ENCODE results near the gene DRAM1. TPM values are rescaled to one million over a fixed set of nuclear protein-coding genes. Genes with fewer than 3 reads are reported as not detected.
"Not testable (repeated sequence)": the region's sequence is repeated elsewhere in the genome, so short reads cannot be mapped to it uniquely, and the experiment has no call there.

Gene DRAM1
- total and polyA plus RNA-seq, 5 donors from 2014 or later: 2.6 to 4.7 (median 3.5) TPM

GRCh38 chr12:101877806-101878242 lies 444 bp downstream of the DRAM1 start:
- ATAC-seq (ENCODE audit: low read depth in 2 of 2) (no peak), DNase-seq (peak in 1 of 3 donors; percentile 35)
- peak overlapping the region; percentile 83 to 92 (median 87) for H3K27ac Mint-ChIP-seq
- no peaks in the 10 kb centered on the region for H3K27me3 Mint-ChIP-seq
- H3K27ac ChIP-seq (ENCODE audit: insufficient read depth, low read length, poor library complexity, severe bottlenecking): peak overlapping the region; percentile 69
- H3K4me3 ChIP-seq (ENCODE audit: low read depth, low read length): peak overlapping the region; percentile 88
- H3K9me3 Mint-ChIP-seq: no peaks in the 10 kb centered on the region
- no peaks in the 10 kb centered on the region for H3K27me3 ChIP-seq (ENCODE audit: control insufficient read depth, insufficient read depth, low read length)
- peaks cover 9 to 15% (median 10%) of the 10 kb centered on the region in 4 donors for H3K4me1 Mint-ChIP-seq
- H3K4me1 ChIP-seq (ENCODE audit: control insufficient read depth, insufficient read depth, low read length, poor library complexity, severe bottlenecking): peaks cover 7% of the 10 kb centered on the region
- no peaks in the 10 kb centered on the region for H3K9me3 ChIP-seq (ENCODE audit: control insufficient read depth in 2 of 2, low read length in 2 of 2)
- H3K4me3 Mint-ChIP-seq: peak overlapping the region; percentile 80 to 96 (median 90)
- H3K36me3 ChIP-seq (ENCODE audit: control insufficient read depth, insufficient read depth, low read length): no peaks in the 10 kb centered on the region
- peaks cover 5% of the 10 kb centered on the region for H3K36me3 Mint-ChIP-seq

- H3K27ac Mint-ChIP-seq: peak overlapping the region; percentile 83 to 92 (median 87)
- no peak for DNase-seq
- H3K27ac ChIP-seq (ENCODE audit: insufficient read depth, low read length, poor library complexity, severe bottlenecking): no peak overlapping the region
These were observed 952 bp downstream of the DRAM1 start for GRCh38 chr12:101878243-101878821.

DNA sequence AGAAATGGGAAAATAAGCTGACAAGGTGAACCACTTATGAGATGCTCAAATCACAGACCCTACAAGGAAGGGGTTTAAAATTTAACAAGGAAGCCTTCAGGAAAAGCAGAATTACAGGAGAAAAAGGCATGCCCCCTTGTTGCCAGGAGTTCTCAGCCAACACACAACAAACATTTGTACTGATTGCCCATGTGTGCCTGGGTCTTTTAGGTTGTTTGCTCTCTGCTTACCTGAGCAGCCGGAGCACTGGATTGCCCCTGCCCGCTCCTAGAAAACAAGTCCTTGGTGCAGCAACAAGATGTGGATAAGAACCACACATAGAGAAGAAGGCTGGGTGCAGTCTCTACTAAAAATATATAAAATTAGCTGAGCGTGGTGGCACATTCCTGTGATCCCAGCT lies 3.4 kb downstream of the DRAM1 start:
- H3K9me3 Mint-ChIP-seq: no peaks in the 10 kb centered on the region
- H3K27me3 ChIP-seq (ENCODE audit: control insufficient read depth, insufficient read depth, low read length): no peaks in the 10 kb centered on the region
- ATAC-seq (ENCODE audit: low read depth in 2 of 2) (no peak), DNase-seq (no peak)
- no peak overlapping the region for H3K27ac Mint-ChIP-seq
- H3K9me3 ChIP-seq (ENCODE audit: control insufficient read depth in 2 of 2, low read length in 2 of 2): no peaks in the 10 kb centered on the region
- H3K27me3 Mint-ChIP-seq: no peaks in the 10 kb centered on the region
- H3K36me3 Mint-ChIP-seq: peaks cover 8% of the 10 kb centered on the region
- no peak overlapping the region for H3K4me3 ChIP-seq (ENCODE audit: low read depth, low read length)
- H3K27ac ChIP-seq (ENCODE audit: insufficient read depth, low read length, poor library complexity, severe bottlenecking): no peak overlapping the region
- no peaks in the 10 kb centered on the region for H3K36me3 ChIP-seq (ENCODE audit: control insufficient read depth, insufficient read depth, low read length)
- peaks cover 9 to 19% (median 10%) of the 10 kb centered on the region in 4 donors for H3K4me1 Mint-ChIP-seq
- peak overlapping the region in 1 of 4 donors; percentile 6 for H3K4me3 Mint-ChIP-seq
- peaks cover 7% of the 10 kb centered on the region for H3K4me1 ChIP-seq (ENCODE audit: control insufficient read depth, insufficient read depth, low read length, poor library complexity, severe bottlenecking)

More at GRCh38 chr12:101878243-101878821, 952 bp downstream of the DRAM1 start:
- Mint-ChIP-seq H3K4me1 (peaks cover 9 to 15% (median 10%) of the 10 kb centered on the region in 4 donors), H3K36me3 (peaks cover 5% of the 10 kb centered on the region), H3K4me3 (peak overlapping the region; percentile 80 to 96 (median 90)), H3K27me3 (no peaks in the 10 kb centered on the region), H3K9me3 (no peaks in the 10 kb centered on the region)
- no peaks in the 10 kb centered on the region for H3K36me3 ChIP-seq (ENCODE audit: control insufficient read depth, insufficient read depth, low read length)
- H3K27me3 ChIP-seq (ENCODE audit: control insufficient read depth, insufficient read depth, low read length): no peaks in the 10 kb centered on the region
- H3K9me3 ChIP-seq (ENCODE audit: control insufficient read depth in 2 of 2, low read length in 2 of 2): no peaks in the 10 kb centered on the region
- peak overlapping the region; percentile 88 for H3K4me3 ChIP-seq (ENCODE audit: low read depth, low read length)
- no peak for ATAC-seq (ENCODE audit: low read depth in 2 of 2)
- H3K4me1 ChIP-seq (ENCODE audit: control insufficient read depth, insufficient read depth, low read length, poor library complexity, severe bottlenecking): peaks cover 7% of the 10 kb centered on the region

DNA sequence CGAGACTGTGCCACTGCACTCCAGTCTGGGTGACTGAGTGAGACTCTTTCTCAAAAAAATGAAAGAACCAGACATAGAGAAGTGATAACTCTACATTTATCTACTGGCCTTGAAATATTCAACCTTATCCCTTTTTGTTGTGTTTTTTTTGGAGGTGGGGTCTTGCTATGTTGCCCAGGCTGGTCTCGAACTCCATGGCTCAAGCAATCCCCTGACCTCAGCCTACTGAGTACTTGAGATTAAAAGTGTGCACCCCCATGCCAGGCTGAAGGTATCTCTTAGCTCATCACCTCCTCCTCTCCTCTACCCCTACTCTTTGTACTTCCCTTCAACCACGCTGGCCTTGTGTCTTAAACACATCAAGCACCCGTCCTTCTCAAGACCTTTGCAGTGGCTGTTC lies 3.8 kb downstream of the DRAM1 start:
- H3K4me1 ChIP-seq (ENCODE audit: control insufficient read depth, insufficient read depth, low read length, poor library complexity, severe bottlenecking): peaks cover 7% of the 10 kb centered on the region
- peaks cover 8% of the 10 kb centered on the region for H3K36me3 Mint-ChIP-seq
- no peaks in the 10 kb centered on the region for H3K9me3 ChIP-seq (ENCODE audit: control insufficient read depth in 2 of 2, low read length in 2 of 2)
- ATAC-seq (ENCODE audit: low read depth in 2 of 2): no peak
- H3K36me3 ChIP-seq (ENCODE audit: control insufficient read depth, insufficient read depth, low read length): no peaks in the 10 kb centered on the region
- no peaks in the 10 kb centered on the region for H3K9me3 Mint-ChIP-seq
- no peaks in the 10 kb centered on the region for H3K27me3 ChIP-seq (ENCODE audit: control insufficient read depth, insufficient read depth, low read length)
- H3K27ac ChIP-seq (ENCODE audit: insufficient read depth, low read length, poor library complexity, severe bottlenecking): no peak overlapping the region
- no peak for DNase-seq
- no peak overlapping the region for H3K4me3 ChIP-seq (ENCODE audit: low read depth, low read length)
- no peaks in the 10 kb centered on the region for H3K27me3 Mint-ChIP-seq
- H3K4me3 Mint-ChIP-seq: peak overlapping the region in 1 of 4 donors; percentile 6
- no peak overlapping the region for H3K27ac Mint-ChIP-seq
- H3K4me1 Mint-ChIP-seq: peaks cover 9 to 21% (median 10%) of the 10 kb centered on the region in 4 donors

GRCh38 chr12:101884174-101884573 lies 6.8 kb downstream of the DRAM1 start:
- Histone ChIP-seq H3K4me3 (ENCODE audit: low read depth, low read length) (no peak overlapping the region), H3K27me3 (ENCODE audit: control insufficient read depth, insufficient read depth, low read length) (no peaks in the 10 kb centered on the region), H3K9me3 (ENCODE audit: control insufficient read depth in 2 of 2, low read length in 2 of 2) (no peaks in the 10 kb centered on the region), H3K4me1 (ENCODE audit: control insufficient read depth, insufficient read depth, low read length, poor library complexity, severe bottlenecking) (no peaks in the 10 kb centered on the region), H3K36me3 (ENCODE audit: control insufficient read depth, insufficient read depth, low read length) (no peaks in the 10 kb centered on the region), H3K27ac (ENCODE audit: insufficient read depth, low read length, poor library complexity, severe bottlenecking) (no peak overlapping the region)
- H3K4me1 Mint-ChIP-seq: peaks cover 3 to 6% (median 4%) of the 10 kb centered on the region in 4 donors
- no peak overlapping the region for H3K27ac Mint-ChIP-seq
- no peaks in the 10 kb centered on the region for H3K27me3 Mint-ChIP-seq
- H3K4me3 Mint-ChIP-seq: no peak overlapping the region
- H3K9me3 Mint-ChIP-seq: no peaks in the 10 kb centered on the region
- DNase-seq (no peak), ATAC-seq (ENCODE audit: low read depth in 2 of 2) (no peak)
- peaks cover 6% of the 10 kb centered on the region for H3K36me3 Mint-ChIP-seq

- not testable (repeated sequence) for H3K9me3 ChIP-seq (ENCODE audit: control insufficient read depth in 2 of 2, low read length in 2 of 2); ATAC-seq (ENCODE audit: low read depth in 2 of 2); H3K36me3 ChIP-seq (ENCODE audit: control insufficient read depth, insufficient read depth, low read length); H3K27ac Mint-ChIP-seq; H3K27me3 Mint-ChIP-seq; H3K9me3 Mint-ChIP-seq; H3K36me3 Mint-ChIP-seq; H3K27me3 ChIP-seq (ENCODE audit: control insufficient read depth, insufficient read depth, low read length); H3K27ac ChIP-seq (ENCODE audit: insufficient read depth, low read length, poor library complexity, severe bottlenecking); DNase-seq; H3K4me3 Mint-ChIP-seq; H3K4me1 ChIP-seq (ENCODE audit: control insufficient read depth, insufficient read depth, low read length, poor library complexity, severe bottlenecking); H3K4me3 ChIP-seq (ENCODE audit: low read depth, low read length); H3K4me1 Mint-ChIP-seq
These were observed 7.5 kb downstream of the DRAM1 start for GRCh38 chr12:101884781-101885340.

GRCh38 chr12:101885912-101886561 lies 8.7 kb downstream of the DRAM1 start:
- Histone ChIP-seq H3K4me3 (ENCODE audit: low read depth, low read length) (no peak overlapping the region), H3K27me3 (ENCODE audit: control insufficient read depth, insufficient read depth, low read length) (no peaks in the 10 kb centered on the region), H3K4me1 (ENCODE audit: control insufficient read depth, insufficient read depth, low read length, poor library complexity, severe bottlenecking) (no peaks in the 10 kb centered on the region), H3K9me3 (ENCODE audit: control insufficient read depth in 2 of 2, low read length in 2 of 2) (no peaks in the 10 kb centered on the region), H3K36me3 (ENCODE audit: control insufficient read depth, insufficient read depth, low read length) (no peaks in the 10 kb centered on the region), H3K27ac (ENCODE audit: insufficient read depth, low read length, poor library complexity, severe bottlenecking) (no peak overlapping the region)
- H3K9me3 Mint-ChIP-seq: no peaks in the 10 kb centered on the region
- H3K27ac Mint-ChIP-seq: no peak overlapping the region
- no peak overlapping the region for H3K4me3 Mint-ChIP-seq
- DNase-seq (no peak), ATAC-seq (ENCODE audit: low read depth in 2 of 2) (no peak)
- H3K27me3 Mint-ChIP-seq: no peaks in the 10 kb centered on the region
- peaks cover 4 to 8% (median 6%) of the 10 kb centered on the region in 4 donors for H3K4me1 Mint-ChIP-seq
- H3K36me3 Mint-ChIP-seq: peaks cover 12% of the 10 kb centered on the region

All from CD4-positive, CD25-positive, alpha-beta regulatory T cell (primary cell).